ENCODE measurements around the gene EOMES. TPM values are rescaled to one million over a fixed set of nuclear protein-coding genes. Genes with fewer than 3 reads are reported as not detected.
A peak's percentile ranks its signal among the peaks of the same experiment; 100 is the strongest.

The EOMES gene
- total RNA-seq, 1 donor from 2014 or later: not detected

DNA sequence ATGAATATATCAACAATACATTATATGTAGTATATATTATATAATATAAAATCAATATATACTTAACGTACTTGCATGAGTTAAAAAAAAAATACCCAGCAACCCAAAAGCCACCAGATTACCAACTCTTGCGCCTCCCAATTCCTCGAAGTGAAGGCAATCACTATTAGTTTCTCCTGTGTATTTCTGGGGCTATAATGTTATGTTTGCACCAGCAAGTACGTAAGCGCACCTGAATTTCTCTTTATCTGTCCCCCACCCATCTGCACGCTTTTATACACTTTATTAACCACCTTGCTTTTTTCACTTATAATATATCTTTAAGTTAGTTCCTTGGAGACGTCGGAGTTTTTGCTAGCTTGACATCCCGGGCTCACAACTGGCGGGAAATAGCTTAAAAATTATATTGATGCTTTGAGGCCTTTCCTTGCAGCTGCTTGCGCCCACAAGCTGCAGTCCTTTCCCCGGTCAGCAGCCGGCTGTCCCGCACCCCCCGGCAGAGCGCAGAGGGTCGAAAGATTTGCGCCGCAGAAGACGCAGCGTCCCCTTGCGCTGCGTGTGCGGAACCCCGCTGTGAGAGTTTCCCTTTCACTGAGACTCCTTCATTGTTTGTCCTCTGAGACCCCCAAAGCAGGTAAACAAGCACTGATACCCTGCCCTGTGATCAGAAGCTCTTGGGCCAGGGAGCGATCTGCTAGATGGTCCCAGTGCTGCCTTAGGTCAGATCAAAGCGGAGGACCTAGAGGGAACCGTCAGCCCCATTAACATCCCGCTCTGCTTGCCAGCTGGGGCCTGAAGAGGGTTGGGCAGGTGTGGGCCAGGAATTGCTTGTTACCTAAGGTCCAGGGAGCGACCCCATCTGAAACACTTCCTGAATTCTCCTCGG, 8.9 kb upstream of the EOMES start:
- Mint-ChIP-seq H3K4me1 (peaks cover 9% of the 10 kb centered on the region), H3K27me3 (peaks cover 59% of the 10 kb centered on the region), H3K36me3 (ENCODE audit: low read depth) (no peaks in the 10 kb centered on the region), H3K4me3 (no peak overlapping the region), H3K27ac (no peak overlapping the region), H3K9me3 (no peaks in the 10 kb centered on the region)
- ChIA-PET CTCF (interaction anchor here (2.2 kb wide), 1 partner anchor 19 kb away, joined by 8 read pairs; no protein-coding TSS in a partner anchor), POLR2A (no interaction called here)
- TF ChIP-seq, protein P1, sequence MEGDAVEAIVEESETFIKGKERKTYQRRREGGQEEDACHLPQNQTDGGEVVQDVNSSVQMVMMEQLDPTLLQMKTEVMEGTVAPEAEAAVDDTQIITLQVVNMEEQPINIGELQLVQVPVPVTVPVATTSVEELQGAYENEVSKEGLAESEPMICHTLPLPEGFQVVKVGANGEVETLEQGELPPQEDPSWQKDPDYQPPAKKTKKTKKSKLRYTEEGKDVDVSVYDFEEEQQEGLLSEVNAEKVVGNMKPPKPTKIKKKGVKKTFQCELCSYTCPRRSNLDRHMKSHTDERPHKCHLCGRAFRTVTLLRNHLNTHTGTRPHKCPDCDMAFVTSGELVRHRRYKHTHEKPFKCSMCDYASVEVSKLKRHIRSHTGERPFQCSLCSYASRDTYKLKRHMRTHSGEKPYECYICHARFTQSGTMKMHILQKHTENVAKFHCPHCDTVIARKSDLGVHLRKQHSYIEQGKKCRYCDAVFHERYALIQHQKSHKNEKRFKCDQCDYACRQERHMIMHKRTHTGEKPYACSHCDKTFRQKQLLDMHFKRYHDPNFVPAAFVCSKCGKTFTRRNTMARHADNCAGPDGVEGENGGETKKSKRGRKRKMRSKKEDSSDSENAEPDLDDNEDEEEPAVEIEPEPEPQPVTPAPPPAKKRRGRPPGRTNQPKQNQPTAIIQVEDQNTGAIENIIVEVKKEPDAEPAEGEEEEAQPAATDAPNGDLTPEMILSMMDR (IDR thresholded peaks at IDR 0.05): no peak
- ATAC-seq (ENCODE audit: low read depth) (no peak), DNase-seq (no peak)
- intact Hi-C loops (cut with micrococcal nuclease): no loop called here

DNA sequence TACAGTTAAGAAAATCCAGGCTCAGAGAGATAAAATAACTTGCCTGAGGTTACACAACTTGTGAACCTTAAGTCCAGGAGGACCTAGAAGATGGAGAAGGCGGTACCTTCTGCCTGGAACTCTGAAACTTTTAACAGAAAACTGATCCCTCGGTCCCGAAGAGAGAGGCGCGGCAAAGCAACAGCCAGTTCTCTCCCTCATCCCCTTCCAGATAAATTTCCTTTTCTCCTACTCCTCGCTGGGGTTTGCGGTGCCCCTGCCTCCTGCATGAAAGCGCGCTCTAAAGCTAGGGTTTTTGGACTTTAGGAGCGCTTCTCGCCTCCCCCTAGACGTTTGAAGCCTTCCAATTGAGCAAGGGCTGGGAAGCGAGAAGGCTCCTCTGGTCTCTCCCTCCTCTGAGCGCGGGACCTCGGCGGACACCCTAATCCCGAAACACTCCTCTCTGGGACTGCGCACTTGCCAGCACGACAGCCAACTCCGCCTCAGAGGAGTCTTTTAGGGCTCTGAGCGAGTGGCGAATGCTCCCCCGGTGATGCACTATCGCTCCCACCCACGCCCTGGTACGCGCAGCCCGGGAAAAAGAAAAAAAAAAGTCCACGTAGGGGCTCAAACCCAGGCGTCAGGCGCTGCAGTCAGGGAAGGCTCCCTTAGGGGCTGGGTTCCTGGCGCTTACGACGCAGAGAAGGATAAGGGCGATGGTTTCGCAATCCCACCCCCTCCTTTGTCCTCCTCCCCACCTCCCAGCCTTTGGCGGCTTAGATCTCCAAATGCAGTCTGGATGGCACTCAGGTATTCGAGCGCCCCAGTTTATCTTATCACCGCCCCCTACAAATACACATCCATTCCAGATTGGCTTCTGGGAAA, 7.9 kb upstream of the EOMES start:
- H3K27ac Mint-ChIP-seq: no peak overlapping the region

DNA sequence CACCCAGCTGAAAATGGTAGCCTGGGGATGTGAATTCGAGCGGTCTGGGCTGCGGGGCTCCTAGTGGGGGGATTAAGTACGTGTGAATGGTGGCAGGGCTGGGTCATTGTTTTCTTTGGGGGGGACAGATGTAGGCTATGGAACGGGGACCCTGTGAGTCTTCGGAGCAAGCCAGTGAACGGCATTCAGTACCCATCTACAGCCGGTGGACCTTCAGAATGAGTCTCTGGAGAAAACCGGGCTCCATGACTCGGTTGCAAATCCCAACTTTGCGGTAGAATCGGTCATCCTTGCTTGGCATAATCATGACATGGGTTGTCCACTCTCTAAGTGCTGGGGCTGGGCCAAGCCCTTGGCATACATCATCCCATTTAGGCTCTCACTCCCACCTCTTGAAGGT, 7.2 kb upstream of the EOMES start:
- intact Hi-C loops (cut with micrococcal nuclease): loop anchor here (2.0 kb wide), 1 partner anchor 17 kb away; no protein-coding TSS in a partner anchor
- no peak overlapping the region for H3K27ac Mint-ChIP-seq
- DNase-seq: no peak
- no peak for ATAC-seq (ENCODE audit: low read depth)
- H3K4me1 Mint-ChIP-seq: peaks cover 10% of the 10 kb centered on the region
- ChIA-PET CTCF (no interaction called here), POLR2A (no interaction called here)
- peaks cover 71% of the 10 kb centered on the region for H3K27me3 Mint-ChIP-seq
- no peaks in the 10 kb centered on the region for H3K9me3 Mint-ChIP-seq
- no peak overlapping the region for H3K4me3 Mint-ChIP-seq
- no peaks in the 10 kb centered on the region for H3K36me3 Mint-ChIP-seq (ENCODE audit: low read depth)
- TF ChIP-seq, protein P1 (IDR thresholded peaks at IDR 0.05): no peak

More for the DNA sequence above, 7.9 kb upstream of the EOMES start:
- H3K4me3 Mint-ChIP-seq: no peak overlapping the region
- H3K27me3 Mint-ChIP-seq: peaks cover 64% of the 10 kb centered on the region
- H3K4me1 Mint-ChIP-seq: peaks cover 9% of the 10 kb centered on the region
- intact Hi-C loops (cut with micrococcal nuclease): loop anchor here (2.0 kb wide), 1 partner anchor 17 kb away; no protein-coding TSS in a partner anchor
- ATAC-seq (ENCODE audit: low read depth): no peak
- no peak for DNase-seq
- H3K36me3 Mint-ChIP-seq (ENCODE audit: low read depth): no peaks in the 10 kb centered on the region
- H3K9me3 Mint-ChIP-seq: no peaks in the 10 kb centered on the region
- ChIA-PET CTCF (no interaction called here), POLR2A (no interaction called here)
- TF ChIP-seq, protein P1 (IDR thresholded peaks at IDR 0.05): no peak

DNA sequence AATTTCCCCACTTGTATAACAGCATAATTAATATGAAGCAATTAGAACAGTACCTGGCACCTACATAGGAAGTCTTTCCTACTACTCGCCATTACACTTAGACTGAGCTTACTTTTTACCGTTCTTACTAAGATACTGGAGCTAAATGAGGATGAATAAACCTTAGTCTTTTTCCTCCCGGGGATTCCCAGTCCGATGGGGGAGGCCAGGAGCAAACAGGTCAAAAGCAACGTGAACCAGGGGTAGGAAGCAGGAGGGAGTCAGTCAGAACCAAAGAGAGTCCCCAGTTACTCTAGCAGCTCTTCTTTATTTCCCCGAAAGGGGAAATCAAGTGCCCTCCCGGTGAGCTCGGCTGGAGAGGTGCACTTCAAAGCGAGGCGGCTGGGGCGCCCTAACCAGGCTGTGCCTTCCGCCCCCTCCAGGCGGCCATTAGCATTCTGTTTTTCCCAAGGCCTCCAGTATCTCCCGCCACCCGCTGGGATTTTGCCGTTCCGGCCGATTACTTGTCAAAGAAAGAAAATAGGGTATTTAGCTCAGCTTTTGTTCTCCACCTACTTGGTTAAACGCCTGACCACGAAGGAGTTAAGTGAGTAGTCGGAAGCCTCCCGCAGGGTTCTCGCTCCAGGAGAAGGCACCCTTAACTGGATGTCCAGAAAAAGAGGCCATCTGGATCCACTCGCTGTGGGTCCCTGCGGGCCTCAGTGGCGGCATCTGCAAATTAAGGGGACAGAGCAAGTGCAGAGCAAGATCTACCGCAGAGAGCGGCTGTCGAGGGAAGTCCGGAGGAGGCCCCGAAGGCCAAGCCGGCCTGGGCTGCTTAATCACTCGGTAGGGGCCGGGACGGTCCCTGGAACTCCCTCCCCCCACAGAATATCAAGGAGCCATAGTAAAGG, 6.3 kb upstream of the EOMES start:
- Mint-ChIP-seq H3K36me3 (ENCODE audit: low read depth) (no peaks in the 10 kb centered on the region), H3K4me3 (peak overlapping the region; percentile 13), H3K27ac (no peak overlapping the region), H3K9me3 (no peaks in the 10 kb centered on the region), H3K27me3 (peaks cover 76% of the 10 kb centered on the region), H3K4me1 (peaks cover 19% of the 10 kb centered on the region)
- TF ChIP-seq, protein P1 (IDR thresholded peaks at IDR 0.05): no peak
- ChIA-PET POLR2A (no interaction called here), CTCF (no interaction called here)
- DNase-seq (no peak), ATAC-seq (ENCODE audit: low read depth) (no peak)
- intact Hi-C loops (cut with micrococcal nuclease): loop anchor here (2.0 kb wide), 1 partner anchor 16 kb away; no protein-coding TSS in a partner anchor
